ENCODE results near the gene ZSCAN21. TPM values are rescaled to one million over a fixed set of nuclear protein-coding genes. Genes with fewer than 3 reads are reported as not detected.
A peak's percentile ranks its signal among the peaks of the same experiment; 100 is the strongest.

Gene ZSCAN21
- total RNA-seq, 2 donors from 2014 or later = 9.3 to 16.6 TPM

GRCh38 chr7:100099452-100099851, 49.9 kb downstream of the ZSCAN21 start:
- Histone ChIP-seq H3K36me3 (peaks cover 49% of the 10 kb centered on the region), H3K4me1 (ENCODE audit: control insufficient read depth in 1 of 2, low read depth in 2 of 2) (peaks cover 12 to 20% of the 10 kb centered on the region in 2 donors), H3K27ac (peak overlapping the region in 1 of 2 donors; percentile 81), H3K27me3 (replicated peaks; ENCODE audit: insufficient read depth) (no peaks in the 10 kb centered on the region), H3K4me3 (peak overlapping the region; percentile 97), H3K9me3 (no peaks in the 10 kb centered on the region)
- DNase-seq (ENCODE audit: low spot score) (no peak), ATAC-seq (ENCODE audit: insufficient number of reproducible peaks, low FRiP score, low read depth) (no peak)
- no peak for TF ChIP-seq CTCF (IDR thresholded peaks at IDR 0.05)

- Histone ChIP-seq H3K27me3 (replicated peaks; ENCODE audit: insufficient read depth) (no peaks in the 10 kb centered on the region), H3K9me3 (no peaks in the 10 kb centered on the region), H3K4me3 (peak overlapping the region; percentile 97), H3K4me1 (ENCODE audit: control insufficient read depth in 1 of 2, low read depth in 2 of 2) (peaks cover 12 to 20% of the 10 kb centered on the region in 2 donors), H3K36me3 (peaks cover 41% of the 10 kb centered on the region), H3K27ac (peak overlapping the region; percentile 81 to 88)
- ATAC-seq (ENCODE audit: insufficient number of reproducible peaks, low FRiP score, low read depth) (peak; percentile 47), DNase-seq (ENCODE audit: low spot score) (peak; percentile 67)
- no peak for TF ChIP-seq CTCF (IDR thresholded peaks at IDR 0.05)
Measured at GRCh38 chr7:100100420-100101015, 50.9 kb downstream of the ZSCAN21 start.

DNA sequence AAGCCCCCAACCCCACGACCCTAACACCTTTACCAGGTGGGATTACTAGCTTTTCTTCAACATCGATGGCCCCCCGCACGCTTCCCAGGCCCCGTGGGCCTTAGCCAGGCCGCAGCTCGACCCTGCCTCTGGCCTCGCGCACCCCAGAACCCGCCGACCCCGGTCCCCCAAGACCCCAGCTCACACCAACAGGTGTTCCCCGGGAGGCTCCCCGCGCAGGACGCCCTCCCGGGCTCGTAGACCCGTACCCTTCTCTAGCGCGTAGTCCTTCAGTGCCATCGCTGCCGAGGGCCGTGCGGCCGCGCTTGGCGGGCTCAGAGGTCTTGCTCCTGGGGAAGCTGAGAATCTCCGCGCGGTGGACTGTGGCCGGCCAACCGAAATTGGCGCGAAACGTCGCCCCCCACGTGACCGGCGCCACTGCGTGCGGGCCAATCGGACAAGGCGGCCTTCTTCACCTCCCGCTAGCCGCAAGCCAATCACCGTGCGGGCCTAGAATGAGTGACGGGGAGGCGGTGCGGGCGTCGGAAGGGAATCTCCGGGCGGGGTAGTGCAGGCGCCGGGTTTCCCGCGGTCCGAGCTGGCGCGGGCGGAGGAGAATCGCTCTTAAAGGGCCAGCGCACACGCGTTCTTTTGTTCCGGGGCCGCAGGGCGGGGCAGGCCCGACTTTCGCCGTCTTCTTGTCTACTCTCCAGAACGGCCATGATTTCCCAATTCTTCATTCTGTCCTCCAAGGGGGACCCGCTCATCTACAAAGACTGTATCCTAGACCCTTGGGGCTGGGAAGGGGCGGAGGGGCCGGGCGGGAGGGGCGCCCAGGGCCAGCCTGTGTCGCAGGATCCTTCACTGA, 51.7 kb downstream of the ZSCAN21 start, which contains the start of the genes AP4M1 and MCM7:
TSS of gene AP4M1 (plus strand) at position 628 of the 847 bp plus-strand sequence. CDS start at position 700, 72 bp downstream.
TSS of gene MCM7 (minus strand) at position 382 of the 847 bp plus-strand sequence. CDS start at position 279, 103 bp downstream.
- TF ChIP-seq CTCF (IDR thresholded peaks at IDR 0.05) = no peak
- Histone ChIP-seq H3K4me3 (peak within 1 kb of the TSS; percentile 97), H3K27ac (peak within 1 kb of the TSS; percentile 81 to 90), H3K27me3 (replicated peaks; ENCODE audit: insufficient read depth) (no peaks in the 10 kb centered on the region), H3K4me1 (ENCODE audit: control insufficient read depth in 1 of 2, low read depth in 2 of 2) (peaks cover 12 to 20% of the 10 kb centered on the region in 2 donors), H3K36me3 (peaks cover 44% of the 10 kb centered on the region), H3K9me3 (no peaks in the 10 kb centered on the region)
- DNase-seq (ENCODE audit: low spot score) (peak; percentile 96), ATAC-seq (ENCODE audit: insufficient number of reproducible peaks, low FRiP score, low read depth) (peak; percentile 64)

DNA sequence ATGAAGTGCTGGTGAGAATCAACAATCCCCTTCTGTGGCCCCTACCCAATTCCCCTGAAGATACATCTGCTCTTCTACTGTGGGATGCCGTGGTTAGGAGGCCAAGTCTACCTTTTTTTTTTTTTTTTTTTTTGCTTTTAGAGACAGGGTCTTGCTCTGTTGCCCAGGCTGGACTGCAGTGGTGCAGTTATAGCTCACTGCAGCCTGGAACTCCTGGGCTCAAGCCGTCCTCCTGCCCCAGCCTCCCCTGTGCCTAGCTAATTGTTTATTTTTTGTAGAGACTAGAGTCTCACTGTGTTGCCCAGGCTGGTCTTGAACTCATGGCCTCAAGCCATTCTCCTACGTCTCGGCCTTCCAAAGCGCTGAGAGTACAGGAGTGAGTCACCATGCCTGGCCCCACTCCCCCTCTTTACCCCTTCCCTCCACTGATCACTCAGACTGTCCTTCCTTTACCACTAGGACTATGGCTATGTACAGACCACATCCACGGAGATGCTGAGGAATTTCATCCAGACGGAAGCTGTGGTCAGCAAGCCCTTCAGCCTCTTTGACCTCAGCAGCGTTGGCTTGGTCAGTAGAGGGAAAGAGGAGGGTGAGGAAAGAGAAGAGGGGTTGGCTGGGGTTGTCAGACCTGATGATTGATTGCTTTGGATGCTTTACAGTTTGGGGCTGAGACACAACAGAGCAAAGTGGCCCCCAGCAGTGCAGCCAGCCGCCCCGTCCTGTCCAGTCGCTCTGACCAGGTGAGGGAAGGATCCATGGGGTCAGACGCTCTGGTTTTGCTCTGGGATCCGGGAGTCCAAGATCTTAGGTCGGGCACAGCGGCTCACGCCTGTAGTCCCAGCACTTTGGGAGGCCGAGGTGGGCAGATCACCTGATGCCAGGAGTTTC, 53.6 kb downstream of the ZSCAN21 start:
- H3K4me3 ChIP-seq = no peak overlapping the region
- H3K36me3 ChIP-seq = peaks cover 40% of the 10 kb centered on the region
- ATAC-seq (ENCODE audit: insufficient number of reproducible peaks, low FRiP score, low read depth) (no peak), DNase-seq (ENCODE audit: low spot score) (no peak)
- peak overlapping the region in 1 of 2 donors; percentile 81 for H3K27ac ChIP-seq
- no peak for TF ChIP-seq CTCF (IDR thresholded peaks at IDR 0.05)
- peaks cover 12 to 20% of the 10 kb centered on the region in 2 donors for H3K4me1 ChIP-seq (ENCODE audit: control insufficient read depth in 1 of 2, low read depth in 2 of 2)
- H3K27me3 ChIP-seq (replicated peaks; ENCODE audit: insufficient read depth) = no peaks in the 10 kb centered on the region
- no peaks in the 10 kb centered on the region for H3K9me3 ChIP-seq

Data from thoracic aorta (tissue), 2 donors.